Prostate gland (tissue), 2 donors: Measurements from ENCODE around the gene IRGQ.

Source experiments
- CTCF ChIP-seq, 4 experiments: fragments of 200-600 bp in 2 of 4; fragments of 450-650 bp in 2 of 4; sonication (generic) in 2 of 4; IDR thresholded peaks; 1 replicate in 3 of 4; 2 replicates in 1 of 4; pipeline ENCODE4 v1.5.1; 2016 to 2019; ENCODE audit warnings: antibody characterized with exemption in 4 of 4, mild to moderate bottlenecking in 2 of 4, moderate library complexity in 2 of 4
- POLR2AphosphoS5 ChIP-seq: sonication (generic); formaldehyde crosslinking; IDR thresholded peaks from one replicate; pipeline ENCODE4 v1.6.1; 2017; ENCODE audit warnings: antibody characterized with exemption

GRCh38 chr19:43634506-43634871, 38.6 kb upstream of the IRGQ start:
- no peak for TF ChIP-seq POLR2AphosphoS5
- no peak for TF ChIP-seq CTCF (IDR thresholded peaks at IDR 0.05)
